Natural killer cell treated with Interleukin-12 subunit alpha and Interleukin-12 subunit beta and Interleukin-15 and Interleukin-18, amount 100 ng/mL, for 72 hours (primary cell): ENCODE results near the gene SMIM14. TPM values are rescaled to one million over a fixed set of nuclear protein-coding genes. Genes with fewer than 3 reads are reported as not detected.
A peak's percentile ranks its signal among the peaks of the same experiment; 100 is the strongest.
"Not testable (repeated sequence)": the region's sequence is repeated elsewhere in the genome, so short reads cannot be mapped to it uniquely, and the experiment has no call there.

Source experiments
- ATAC-seq, 2 donors: fragments of 150-1000 bp; cut with Tn5 transposase in 1 of 2; sonication (Bioruptor Pico), chemical (Tn5 transposase) in 1 of 2; 2 replicates each; pipeline ENCODE4 v1.10.0; 2021
- DNase-seq: peaks from one replicate; pipeline ENCODE4 v3.0.0; 2022; ENCODE audit warnings: low spot score
- H3K27ac Mint-ChIP-seq, 2 donors: 1 replicate in 1 of 2; 2 replicates in 1 of 2; pipeline ENCODE4 v1.8.0; 2022; ENCODE audit warnings: mixed read lengths in 2 of 2, mild to moderate bottlenecking in 1 of 2, moderate library complexity in 1 of 2
- H3K27me3 Mint-ChIP-seq, 2 donors: 1 replicate in 1 of 2; 2 replicates in 1 of 2; pipeline ENCODE4 v1.8.0; 2022; ENCODE audit warnings: mixed read lengths in 2 of 2
- H3K36me3 Mint-ChIP-seq: one replicate; pipeline ENCODE4 v1.8.0; 2022; ENCODE audit warnings: mixed read lengths
- H3K4me1 Mint-ChIP-seq, 2 donors: 1 replicate in 1 of 2; 2 replicates in 1 of 2; pipeline ENCODE4 v1.8.0; 2022; ENCODE audit warnings: low read depth in 2 of 2, mixed read lengths in 2 of 2, mild to moderate bottlenecking in 1 of 2
- H3K4me3 Mint-ChIP-seq: one replicate; pipeline ENCODE4 v1.8.0; 2022; ENCODE audit warnings: mixed read lengths
- H3K9me3 Mint-ChIP-seq: 2 replicates; pipeline ENCODE4 v1.8.0; 2022; ENCODE audit warnings: mixed read lengths
- total RNA-seq, 2 donors: library from RNA; stranded (reverse); gene quantifications; one replicate each; pipeline ENCODE4 v1.2.3, GENCODE V29; 2022

The SMIM14 gene
- total RNA-seq, 2 donors from 2014 or later: 2.5 to 7.8 TPM

DNA sequence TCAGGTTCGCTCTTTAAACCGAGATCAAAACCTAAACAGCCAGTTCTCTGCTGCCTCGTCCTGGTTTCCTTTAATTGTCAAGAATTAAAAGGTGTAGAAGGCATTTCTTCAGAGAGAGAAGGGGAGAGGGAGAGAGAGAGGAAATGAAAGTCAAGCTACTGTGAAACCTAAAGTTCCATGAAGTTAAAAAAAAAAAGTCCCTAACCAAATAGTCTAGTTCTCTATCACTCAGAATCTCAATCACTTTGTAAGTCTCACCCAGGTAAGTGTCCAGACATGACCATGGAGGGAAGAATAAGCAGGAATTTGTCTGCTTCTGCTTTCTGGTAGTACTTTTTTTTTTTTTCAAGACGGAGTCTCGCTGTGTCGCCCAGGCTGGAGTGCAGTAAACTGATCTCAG, 18.8 kb upstream of the SMIM14 start:
- Mint-ChIP-seq H3K4me3 (peak overlapping the region; percentile 20), H3K27ac (no peak overlapping the region), H3K9me3 (no peaks in the 10 kb centered on the region), H3K4me1 (peaks cover 0 to 5% of the 10 kb centered on the region in 2 donors), H3K27me3 (no peaks in the 10 kb centered on the region), H3K36me3 (no peaks in the 10 kb centered on the region)
- DNase-seq (no peak), ATAC-seq (no peak)

DNA sequence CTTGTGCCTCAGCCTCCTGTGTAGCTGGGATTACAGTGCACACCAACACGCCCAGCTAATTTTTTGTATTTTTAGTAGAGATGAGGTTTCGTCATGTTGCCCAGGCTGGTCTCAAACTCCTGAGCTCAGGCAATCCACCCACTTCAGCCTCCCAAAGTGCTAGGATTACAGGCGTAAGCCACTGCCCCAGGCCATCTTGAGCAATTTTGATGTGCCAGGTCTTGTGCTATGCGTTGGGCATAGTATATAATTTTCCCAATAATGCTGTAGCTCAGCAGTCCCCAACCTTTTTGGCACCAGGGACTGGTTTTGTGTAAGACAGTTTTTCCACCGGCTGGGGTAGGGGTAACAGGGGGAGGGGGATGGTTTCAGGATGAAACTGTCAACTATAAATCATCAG, 18.0 kb upstream of the SMIM14 start:
- H3K27me3 Mint-ChIP-seq, ATAC-seq, H3K36me3 Mint-ChIP-seq, H3K4me3 Mint-ChIP-seq, H3K4me1 Mint-ChIP-seq, H3K9me3 Mint-ChIP-seq, DNase-seq, H3K27ac Mint-ChIP-seq: not testable (repeated sequence)

DNA sequence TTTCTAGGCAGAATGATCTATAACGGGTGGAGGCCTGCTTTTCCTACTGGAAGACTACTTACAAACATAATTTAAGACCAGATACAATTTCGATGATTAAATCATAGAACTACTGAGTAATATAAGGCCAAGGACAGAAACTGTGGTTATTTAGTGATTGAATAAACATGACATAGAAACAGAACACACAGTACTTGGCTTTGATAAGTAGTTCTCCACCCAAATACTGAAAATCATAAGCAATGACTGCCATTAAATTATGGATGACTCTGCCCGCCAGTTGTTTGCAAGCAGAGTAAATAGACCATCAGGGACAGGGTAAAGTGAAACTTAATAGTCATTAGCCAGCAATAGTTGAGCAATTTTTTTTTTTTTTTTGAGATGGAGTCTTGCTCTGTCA, 17.2 kb upstream of the SMIM14 start:
- Mint-ChIP-seq H3K27ac (no peak overlapping the region), H3K9me3 (no peaks in the 10 kb centered on the region), H3K36me3 (no peaks in the 10 kb centered on the region), H3K4me1 (peaks cover 0 to 5% of the 10 kb centered on the region in 2 donors), H3K27me3 (no peaks in the 10 kb centered on the region), H3K4me3 (no peak overlapping the region)
- peak in 1 of 2 donors; percentile 48 for ATAC-seq
- no peak for DNase-seq

DNA sequence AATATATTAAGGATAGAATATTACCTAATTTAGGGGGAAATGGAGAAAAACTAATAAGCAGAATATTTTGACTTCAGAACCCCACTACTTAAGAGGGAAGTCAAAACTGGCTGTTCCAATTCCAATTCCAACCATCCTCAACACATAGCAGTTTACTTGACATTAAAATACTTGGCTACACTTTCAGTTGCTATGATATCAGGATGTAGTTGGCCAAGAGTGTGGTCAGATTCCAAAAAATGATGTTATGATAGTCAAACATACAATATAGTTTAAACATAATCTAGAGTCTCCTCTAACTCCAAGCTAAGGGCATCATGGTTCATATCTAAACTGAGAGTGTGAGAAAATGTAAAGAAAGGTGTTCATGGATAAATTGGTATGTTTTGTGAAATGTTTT, 16.5 kb upstream of the SMIM14 start:
- Mint-ChIP-seq H3K27me3 (no peaks in the 10 kb centered on the region), H3K9me3 (no peaks in the 10 kb centered on the region), H3K27ac (no peak overlapping the region), H3K36me3 (no peaks in the 10 kb centered on the region), H3K4me1 (peaks cover 0 to 5% of the 10 kb centered on the region in 2 donors), H3K4me3 (no peak overlapping the region)
- no peak for DNase-seq
- no peak for ATAC-seq

DNA sequence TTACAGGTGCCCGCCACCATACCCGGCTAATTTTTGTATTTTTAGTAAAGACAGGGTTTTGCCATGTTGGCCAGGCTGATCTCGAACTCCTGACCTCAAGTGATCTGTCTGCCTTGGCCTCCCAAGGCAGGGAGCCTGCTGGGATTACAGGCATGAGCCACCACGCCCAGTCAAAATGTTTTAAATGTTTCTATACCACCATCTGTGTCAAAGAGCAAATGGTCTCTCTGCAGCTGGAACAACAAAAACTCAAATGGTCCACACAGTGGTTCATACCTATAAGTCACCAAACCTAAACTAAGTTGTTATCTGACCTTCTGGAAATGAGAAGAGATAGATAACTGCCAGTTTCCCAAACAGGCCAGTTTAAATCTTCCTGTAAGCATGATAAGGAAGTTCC, 12.9 kb upstream of the SMIM14 start:
- not testable (repeated sequence) for H3K4me3 Mint-ChIP-seq, DNase-seq, ATAC-seq, H3K27me3 Mint-ChIP-seq, H3K4me1 Mint-ChIP-seq, H3K36me3 Mint-ChIP-seq, H3K27ac Mint-ChIP-seq, H3K9me3 Mint-ChIP-seq

DNA sequence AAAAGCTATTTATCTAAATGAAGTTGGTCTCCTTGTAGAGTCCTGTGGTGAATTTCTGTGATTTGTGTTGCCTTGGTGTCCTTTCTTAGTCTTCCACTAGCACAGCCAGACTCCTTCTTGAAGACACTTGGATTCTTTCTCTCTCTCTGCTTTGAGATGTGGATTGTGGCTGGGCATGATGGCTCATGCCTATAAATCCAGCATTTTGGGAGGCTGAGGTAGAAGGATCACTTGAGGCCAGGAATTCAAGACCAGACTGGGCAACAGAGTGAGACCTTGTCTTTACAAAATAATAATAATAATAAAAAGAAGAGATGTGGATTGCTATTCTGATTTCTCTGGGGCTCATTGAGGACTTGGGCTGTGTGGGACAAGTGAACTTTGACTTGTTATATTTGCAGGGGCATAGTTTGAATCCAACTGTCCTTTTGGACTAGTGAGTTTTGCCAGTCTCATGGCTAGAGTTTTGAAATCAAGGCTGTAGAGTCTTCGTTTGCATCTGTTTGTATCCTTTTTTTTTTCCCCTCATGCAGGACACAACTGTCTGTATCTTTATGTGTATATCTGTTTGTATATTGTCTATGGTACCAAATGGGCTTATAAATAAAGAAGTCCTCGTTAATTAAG, 11.1 kb upstream of the SMIM14 start:
- ATAC-seq (no peak), DNase-seq (no peak)
- no peak overlapping the region for H3K27ac Mint-ChIP-seq
- H3K4me3 Mint-ChIP-seq: no peak overlapping the region
- no peaks in the 10 kb centered on the region for H3K27me3 Mint-ChIP-seq
- no peaks in the 10 kb centered on the region for H3K9me3 Mint-ChIP-seq
- no peaks in the 10 kb centered on the region for H3K4me1 Mint-ChIP-seq
- no peaks in the 10 kb centered on the region for H3K36me3 Mint-ChIP-seq

DNA sequence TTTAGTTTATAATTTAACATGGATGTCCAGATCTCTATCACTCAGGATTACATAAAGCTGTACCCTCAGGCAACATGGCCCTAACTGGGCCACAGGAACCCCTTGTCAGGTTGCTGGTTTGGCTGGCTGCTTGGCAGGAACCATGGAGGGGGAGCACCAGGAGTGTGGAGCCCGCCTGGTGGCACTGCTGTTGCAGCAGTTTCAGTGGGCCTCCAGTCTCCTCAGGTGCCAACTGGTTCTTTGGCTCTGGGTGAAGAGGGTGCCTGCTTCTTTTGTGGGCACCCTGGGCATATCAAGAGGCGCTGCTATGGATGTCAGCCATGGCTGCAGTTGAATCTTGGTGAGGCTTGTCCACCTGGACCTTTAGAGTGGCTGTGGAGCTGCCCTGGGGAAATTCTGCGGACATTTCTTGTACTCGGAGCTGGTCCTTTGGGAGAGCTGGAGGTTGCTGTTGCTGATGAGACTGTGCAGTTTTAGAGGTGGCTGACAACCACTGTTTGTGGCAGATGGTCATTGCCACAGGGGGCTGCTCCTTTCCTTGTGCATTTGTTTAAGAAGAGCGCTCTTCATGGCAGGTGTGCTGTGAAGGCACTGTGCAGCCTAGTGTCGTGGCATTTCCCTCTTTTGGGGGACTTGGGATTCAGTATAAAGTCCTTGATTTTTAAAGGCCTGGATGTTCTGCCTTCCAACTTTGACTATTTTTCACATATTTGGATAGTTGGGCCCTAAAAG, 10.3 kb upstream of the SMIM14 start:
- H3K27ac Mint-ChIP-seq: no peak overlapping the region
- H3K4me3 Mint-ChIP-seq: no peak overlapping the region
- H3K36me3 Mint-ChIP-seq: no peaks in the 10 kb centered on the region
- H3K9me3 Mint-ChIP-seq: no peaks in the 10 kb centered on the region
- no peak for ATAC-seq
- no peaks in the 10 kb centered on the region for H3K27me3 Mint-ChIP-seq
- DNase-seq: no peak
- H3K4me1 Mint-ChIP-seq: no peaks in the 10 kb centered on the region

DNA sequence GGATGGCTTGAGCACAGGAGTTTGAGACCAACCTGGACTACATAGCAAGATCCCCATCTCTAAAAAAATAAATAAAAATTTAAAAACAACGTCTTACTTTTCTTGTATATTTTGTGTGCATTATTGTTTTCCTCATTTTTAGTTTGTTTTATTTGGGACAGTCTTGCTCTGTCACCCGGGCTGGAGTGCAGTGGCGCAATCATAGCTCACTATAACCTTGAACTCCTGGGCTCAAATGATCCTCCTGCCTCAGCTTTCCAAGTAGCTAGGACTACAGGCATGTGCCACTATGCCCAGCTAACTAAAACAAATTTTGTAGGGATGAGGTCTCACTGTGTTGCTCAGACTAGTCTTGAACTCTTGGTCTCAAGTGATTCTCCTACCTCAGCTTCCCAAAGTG, 9.5 kb upstream of the SMIM14 start:
- Mint-ChIP-seq H3K9me3 (no peaks in the 10 kb centered on the region), H3K36me3 (no peaks in the 10 kb centered on the region), H3K4me1 (no peaks in the 10 kb centered on the region), H3K4me3 (no peak overlapping the region), H3K27ac (no peak overlapping the region), H3K27me3 (no peaks in the 10 kb centered on the region)
- DNase-seq: no peak
- no peak for ATAC-seq

DNA sequence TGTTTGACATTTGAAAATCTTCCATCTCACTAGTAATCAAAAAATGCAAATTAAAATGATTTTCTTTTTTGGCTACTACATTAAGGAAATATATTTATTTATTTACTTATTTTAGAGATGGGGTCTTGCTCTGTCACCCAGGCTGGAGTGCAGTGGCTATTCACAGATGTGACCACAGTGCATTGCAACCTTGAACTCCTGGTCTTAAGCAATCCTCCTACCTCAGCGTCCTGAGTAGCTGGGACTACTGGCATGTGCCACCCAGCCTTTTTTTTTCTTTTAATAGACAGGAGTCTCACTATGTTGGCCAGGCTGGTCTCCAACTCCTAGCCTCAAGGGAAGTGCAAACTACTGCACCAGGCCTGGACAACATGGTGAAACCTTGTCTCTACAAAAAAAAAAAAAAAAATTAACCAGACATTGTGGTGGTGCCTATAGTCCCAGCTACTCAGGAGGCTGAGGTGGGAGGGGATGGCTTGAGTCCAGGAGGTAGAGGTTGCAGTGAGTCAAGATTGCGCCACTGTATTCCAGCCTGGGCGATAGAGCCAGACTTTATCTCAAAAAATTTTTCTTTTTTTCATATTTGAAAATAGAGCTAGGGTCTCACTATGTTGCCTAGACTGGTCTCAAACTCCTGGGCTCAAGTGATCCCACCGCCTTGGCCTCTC, 4.4 kb upstream of the SMIM14 start:
- H3K36me3 Mint-ChIP-seq: no peaks in the 10 kb centered on the region
- H3K4me1 Mint-ChIP-seq: peaks cover 7 to 11% of the 10 kb centered on the region in 2 donors
- H3K4me3 Mint-ChIP-seq: no peak overlapping the region
- ATAC-seq: no peak
- H3K27me3 Mint-ChIP-seq: no peaks in the 10 kb centered on the region
- no peak overlapping the region for H3K27ac Mint-ChIP-seq
- no peak for DNase-seq
- H3K9me3 Mint-ChIP-seq: no peaks in the 10 kb centered on the region

DNA sequence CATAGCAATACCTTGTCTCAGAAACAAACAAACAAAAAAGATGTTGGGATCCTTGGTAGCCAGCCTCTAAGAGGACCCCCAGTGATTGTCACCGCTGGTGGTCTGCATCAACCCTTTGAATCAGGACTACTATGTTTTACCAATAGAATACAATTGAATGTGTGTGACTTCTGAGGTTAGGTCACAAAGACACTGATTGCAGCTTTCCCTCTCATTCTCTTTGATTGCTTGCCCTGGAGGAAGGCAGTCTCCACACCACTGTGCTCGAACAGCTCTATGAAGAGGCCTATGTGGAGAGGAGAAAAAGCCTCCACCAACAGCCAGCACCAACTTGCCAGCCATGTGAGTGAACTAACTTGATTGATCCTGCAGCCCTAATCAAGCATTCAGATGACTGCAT, 2.8 kb upstream of the SMIM14 start:
- no peaks in the 10 kb centered on the region for H3K36me3 Mint-ChIP-seq
- peaks cover 16 to 24% of the 10 kb centered on the region in 2 donors for H3K4me1 Mint-ChIP-seq
- ATAC-seq (no peak), DNase-seq (no peak)
- no peaks in the 10 kb centered on the region for H3K9me3 Mint-ChIP-seq
- no peak overlapping the region for H3K27ac Mint-ChIP-seq
- H3K27me3 Mint-ChIP-seq: no peaks in the 10 kb centered on the region
- H3K4me3 Mint-ChIP-seq: no peak overlapping the region

DNA sequence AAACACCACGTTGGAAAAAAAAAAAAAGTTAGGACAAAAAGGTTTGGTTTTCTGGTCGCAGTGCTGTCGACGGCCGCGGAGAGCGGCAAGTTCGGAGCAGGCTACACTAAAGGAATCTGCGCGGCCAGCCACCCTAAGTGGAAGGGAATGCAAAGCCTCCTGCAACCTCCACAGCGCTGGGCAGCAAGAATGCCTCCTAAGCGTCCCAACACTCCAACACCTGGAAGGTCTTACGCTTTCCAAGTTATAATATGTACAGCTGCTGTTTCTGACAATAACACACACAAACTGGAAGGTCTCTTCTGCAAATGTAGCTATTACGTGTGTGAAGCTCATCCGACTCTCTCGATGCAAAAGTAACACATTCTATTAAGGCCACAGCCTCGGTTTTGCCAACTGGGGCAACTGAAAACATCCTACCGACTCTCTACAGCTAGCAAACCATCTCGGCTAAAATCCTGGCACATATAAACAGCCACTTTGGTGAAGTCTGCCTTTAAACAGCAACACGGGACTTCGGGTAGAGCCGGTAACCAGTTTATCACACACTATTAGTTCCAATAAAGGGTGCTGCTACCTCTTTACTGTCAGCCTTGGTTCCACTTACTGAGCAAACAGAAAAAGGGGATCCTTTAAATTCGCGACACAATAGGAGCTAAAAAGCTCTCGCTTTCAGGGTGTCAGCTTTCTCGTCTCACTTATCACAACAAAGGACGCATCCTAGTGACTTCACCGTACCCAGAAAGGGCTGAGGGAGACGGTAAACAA, 895 bp downstream of the SMIM14 start:
- ATAC-seq: peak; percentile 0
- Mint-ChIP-seq H3K36me3 (no peaks in the 10 kb centered on the region), H3K4me3 (peak overlapping the region; percentile 91), H3K4me1 (peaks cover 22 to 34% of the 10 kb centered on the region in 2 donors), H3K27ac (peak overlapping the region; percentile 67 to 96), H3K9me3 (no peaks in the 10 kb centered on the region), H3K27me3 (no peaks in the 10 kb centered on the region)
- peak; percentile 65 for DNase-seq

DNA sequence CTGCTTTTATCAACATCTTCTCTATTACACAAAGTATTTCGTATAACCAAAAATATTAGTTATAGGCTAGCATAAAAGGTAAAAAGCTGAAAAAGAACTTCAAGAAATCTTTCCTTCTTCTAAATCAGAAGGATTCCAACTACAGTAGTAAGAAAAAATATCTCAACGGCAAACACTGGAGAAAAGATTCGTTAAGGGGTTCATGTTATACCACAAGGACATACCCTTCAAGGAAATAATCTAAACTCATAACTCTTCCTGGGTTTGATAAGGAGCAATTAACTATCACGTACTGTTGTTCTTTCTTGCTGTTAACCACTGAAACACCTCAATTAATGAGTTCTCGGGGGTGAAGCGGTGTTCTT, 1.5 kb downstream of the SMIM14 start:
- DNase-seq: no peak
- no peaks in the 10 kb centered on the region for H3K9me3 Mint-ChIP-seq
- H3K27ac Mint-ChIP-seq: peak overlapping the region; percentile 67 to 96
- no peak for ATAC-seq
- peak overlapping the region; percentile 91 for H3K4me3 Mint-ChIP-seq
- no peaks in the 10 kb centered on the region for H3K27me3 Mint-ChIP-seq
- H3K36me3 Mint-ChIP-seq: no peaks in the 10 kb centered on the region
- peaks cover 22 to 34% of the 10 kb centered on the region in 2 donors for H3K4me1 Mint-ChIP-seq

DNA sequence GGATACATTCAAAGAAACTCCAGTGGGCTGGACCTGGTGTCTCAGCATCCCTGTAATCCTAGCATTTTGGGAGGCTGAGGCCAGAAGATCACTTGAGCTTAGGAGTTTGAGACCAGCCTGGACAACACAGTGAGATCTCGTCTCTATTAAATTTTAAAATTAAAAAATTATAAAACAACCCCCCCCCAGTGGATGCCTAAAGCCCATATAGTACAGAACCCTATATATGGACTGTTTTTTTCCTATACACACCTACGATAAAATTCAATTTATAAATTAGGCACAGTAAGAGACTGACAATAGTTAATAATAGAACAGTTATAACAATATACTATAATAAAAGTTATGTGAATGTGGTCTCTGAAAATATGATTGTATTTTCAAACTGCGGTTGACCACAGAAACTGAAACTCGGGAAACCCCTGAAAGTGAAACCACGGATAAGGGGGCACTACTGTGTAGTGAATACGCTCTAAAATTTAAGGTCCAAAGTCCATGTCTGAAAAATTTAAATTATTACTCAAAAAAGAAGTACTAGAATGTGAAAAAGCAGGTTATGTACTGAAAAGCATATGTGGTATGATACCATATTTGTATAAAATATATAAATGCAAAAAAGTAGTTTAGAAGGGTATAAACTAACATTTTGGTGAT, 2.0 kb downstream of the SMIM14 start:
- peak; percentile 75 for DNase-seq
- Mint-ChIP-seq H3K9me3 (no peaks in the 10 kb centered on the region), H3K36me3 (no peaks in the 10 kb centered on the region), H3K27ac (peak overlapping the region; percentile 67 to 96), H3K4me3 (peak overlapping the region; percentile 91), H3K27me3 (no peaks in the 10 kb centered on the region), H3K4me1 (peaks cover 22 to 34% of the 10 kb centered on the region in 2 donors)
- ATAC-seq: no peak
